Measurements from ENCODE around the gene SPIRE2.
"Not testable (repeated sequence)": the region's sequence is repeated elsewhere in the genome, so short reads cannot be mapped to it uniquely, and the experiment has no call there.

Gene SPIRE2, protein sequence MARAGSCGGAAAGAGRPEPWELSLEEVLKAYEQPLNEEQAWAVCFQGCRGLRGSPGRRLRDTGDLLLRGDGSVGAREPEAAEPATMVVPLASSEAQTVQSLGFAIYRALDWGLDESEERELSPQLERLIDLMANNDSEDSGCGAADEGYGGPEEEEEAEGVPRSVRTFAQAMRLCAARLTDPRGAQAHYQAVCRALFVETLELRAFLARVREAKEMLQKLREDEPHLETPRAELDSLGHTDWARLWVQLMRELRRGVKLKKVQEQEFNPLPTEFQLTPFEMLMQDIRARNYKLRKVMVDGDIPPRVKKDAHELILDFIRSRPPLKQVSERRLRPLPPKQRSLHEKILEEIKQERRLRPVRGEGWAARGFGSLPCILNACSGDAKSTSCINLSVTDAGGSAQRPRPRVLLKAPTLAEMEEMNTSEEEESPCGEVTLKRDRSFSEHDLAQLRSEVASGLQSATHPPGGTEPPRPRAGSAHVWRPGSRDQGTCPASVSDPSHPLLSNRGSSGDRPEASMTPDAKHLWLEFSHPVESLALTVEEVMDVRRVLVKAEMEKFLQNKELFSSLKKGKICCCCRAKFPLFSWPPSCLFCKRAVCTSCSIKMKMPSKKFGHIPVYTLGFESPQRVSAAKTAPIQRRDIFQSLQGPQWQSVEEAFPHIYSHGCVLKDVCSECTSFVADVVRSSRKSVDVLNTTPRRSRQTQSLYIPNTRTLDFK

DNA sequence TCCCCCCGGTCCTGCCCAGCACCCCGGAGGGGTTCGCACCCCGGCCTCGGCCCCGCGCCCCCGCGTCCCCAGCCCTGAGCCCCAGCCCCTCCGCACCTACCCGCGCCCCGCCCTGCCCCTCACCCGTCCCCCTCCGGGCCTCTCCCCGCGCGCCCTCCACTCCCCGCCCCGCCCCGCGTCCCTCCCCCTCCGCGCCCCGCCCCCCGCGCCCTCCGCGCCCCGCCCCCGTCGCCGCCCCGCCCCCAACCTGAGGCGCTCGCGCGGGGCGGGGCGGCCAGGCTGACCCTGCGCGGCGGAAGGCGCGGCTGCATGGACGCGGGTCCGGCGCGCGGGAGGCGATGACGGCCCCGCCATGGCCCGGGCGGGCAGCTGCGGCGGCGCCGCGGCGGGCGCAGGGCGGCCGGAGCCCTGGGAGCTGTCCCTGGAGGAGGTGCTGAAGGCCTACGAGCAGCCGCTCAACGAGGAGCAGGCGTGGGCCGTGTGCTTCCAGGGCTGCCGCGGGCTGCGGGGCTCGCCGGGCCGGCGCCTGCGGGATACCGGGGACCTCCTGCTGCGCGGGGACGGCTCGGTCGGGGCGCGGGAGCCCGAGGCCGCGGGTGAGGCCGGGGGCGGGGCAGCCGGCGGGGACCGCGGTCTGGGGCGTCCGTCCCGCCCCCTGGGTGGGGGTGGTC is at the start of gene SPIRE2:
Gene SPIRE2 (plus strand): TSS at position 277 of the 671 bp plus-strand sequence. CDS start 76 bp downstream, at position 353.
- TF ChIP-seq CTCF (IDR thresholded peaks at IDR 0.05; ENCODE audit: low read depth, low read length): no peak
- H3K4me3 ChIP-seq (ENCODE audit: low read depth, low read length): peak within 1 kb of the TSS; percentile 66
- H3K27ac ChIP-seq: peak within 1 kb of the TSS; percentile 74
- H3K9me3 ChIP-seq (ENCODE audit: severe bottlenecking): no peaks in the 10 kb centered on the region
- DNase-seq: peak; percentile 52
- no peaks in the 10 kb centered on the region for H3K36me3 ChIP-seq
- H3K27me3 ChIP-seq (ENCODE audit: insufficient read depth, low read depth, severe bottlenecking): no peaks in the 10 kb centered on the region

DNA sequence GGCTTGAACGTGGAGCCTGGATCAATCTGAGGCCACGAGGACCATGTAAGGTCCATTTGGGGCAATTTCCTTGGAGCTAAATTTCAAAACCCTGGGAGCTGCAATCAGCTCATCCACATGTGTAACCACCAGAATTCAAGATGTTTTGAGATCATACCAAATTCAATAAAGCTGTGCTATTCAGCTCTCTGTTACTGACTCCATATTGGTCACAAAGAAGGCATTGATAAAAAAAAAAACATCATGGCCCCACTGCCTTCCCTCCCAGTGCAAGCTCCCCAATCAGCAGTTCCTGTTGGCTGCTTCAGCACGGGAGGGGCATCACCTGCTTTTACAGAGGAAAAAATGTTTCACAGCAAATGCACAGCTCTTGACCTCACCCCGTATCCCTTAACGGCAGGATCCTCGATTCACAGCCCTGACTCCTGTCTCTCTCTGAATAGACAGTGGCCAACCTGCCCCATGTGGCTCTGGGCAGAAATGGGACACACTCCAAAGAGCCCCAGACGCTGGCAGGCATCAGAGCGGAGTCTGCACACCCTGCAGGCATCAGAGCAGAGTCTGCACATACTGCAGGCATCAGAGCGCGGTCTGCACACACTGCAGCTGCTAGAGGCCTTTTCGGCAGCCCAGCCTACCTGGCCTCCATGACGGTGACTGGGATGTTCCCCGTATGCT is 48.9 kb upstream of the SPIRE2 start:
- Histone ChIP-seq H3K9me3 (ENCODE audit: severe bottlenecking) (no peaks in the 10 kb centered on the region), H3K36me3 (peaks cover 29% of the 10 kb centered on the region), H3K27me3 (ENCODE audit: insufficient read depth, low read depth, severe bottlenecking) (no peaks in the 10 kb centered on the region), H3K27ac (no peak overlapping the region), H3K4me3 (ENCODE audit: low read depth, low read length) (no peak overlapping the region)
- no peak for DNase-seq
- no peak for TF ChIP-seq CTCF (IDR thresholded peaks at IDR 0.05; ENCODE audit: low read depth, low read length)

- DNase-seq: no peak
- Histone ChIP-seq H3K27ac (no peak overlapping the region), H3K9me3 (ENCODE audit: severe bottlenecking) (no peaks in the 10 kb centered on the region), H3K36me3 (peaks cover 29% of the 10 kb centered on the region), H3K27me3 (ENCODE audit: insufficient read depth, low read depth, severe bottlenecking) (no peaks in the 10 kb centered on the region), H3K4me3 (ENCODE audit: low read depth, low read length) (no peak overlapping the region)
- no peak for TF ChIP-seq CTCF (IDR thresholded peaks at IDR 0.05; ENCODE audit: low read depth, low read length)
Observed at GRCh38 chr16:89779909-89780305, 48.4 kb upstream of the SPIRE2 start.

DNA sequence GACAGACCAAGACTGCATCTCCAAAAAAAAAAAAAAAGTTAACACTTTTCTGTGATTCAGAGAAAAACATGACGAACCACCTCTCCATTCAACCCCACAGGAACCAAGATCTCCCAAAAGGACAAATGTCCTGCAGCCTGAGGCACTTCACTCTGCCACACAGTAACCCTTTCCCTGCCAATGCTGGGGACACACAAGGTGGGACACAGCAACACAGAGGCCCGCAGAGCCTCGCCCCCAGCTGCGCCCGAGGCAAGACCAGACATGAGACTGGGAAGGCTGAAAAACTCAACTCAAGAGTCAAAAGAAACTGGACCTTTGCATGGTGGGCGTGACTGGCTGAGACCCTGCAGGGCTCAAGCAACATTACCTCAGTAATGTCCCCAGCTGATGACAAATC is 45.8 kb upstream of the SPIRE2 start:
- DNase-seq: no peak
- Histone ChIP-seq H3K36me3 (peaks cover 35% of the 10 kb centered on the region), H3K27ac (no peak overlapping the region), H3K4me3 (ENCODE audit: low read depth, low read length) (no peak overlapping the region), H3K9me3 (ENCODE audit: severe bottlenecking) (no peaks in the 10 kb centered on the region), H3K27me3 (ENCODE audit: insufficient read depth, low read depth, severe bottlenecking) (no peaks in the 10 kb centered on the region)
- no peak for TF ChIP-seq CTCF (IDR thresholded peaks at IDR 0.05; ENCODE audit: low read depth, low read length)

DNA sequence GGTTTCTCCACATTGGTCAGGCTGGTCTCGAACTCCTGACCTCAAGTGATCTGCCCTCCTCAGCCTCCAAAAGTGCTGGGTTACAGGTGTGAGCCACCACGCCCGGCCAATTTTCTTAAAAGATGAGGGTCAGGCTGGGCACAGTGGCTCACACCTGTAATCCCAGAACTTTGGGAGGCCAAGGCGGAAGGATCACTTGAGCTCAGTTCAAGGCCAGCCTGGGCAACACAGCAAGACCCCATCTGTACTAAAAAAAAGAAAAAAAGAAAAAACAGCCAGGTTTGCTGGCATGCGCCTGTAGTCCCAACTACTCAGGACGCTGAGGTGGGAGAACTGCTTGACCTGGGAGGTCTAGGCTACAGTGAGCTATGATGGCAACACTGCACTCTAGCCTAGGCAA is 44.3 kb upstream of the SPIRE2 start:
- H3K9me3 ChIP-seq (ENCODE audit: severe bottlenecking); H3K27ac ChIP-seq; H3K27me3 ChIP-seq (ENCODE audit: insufficient read depth, low read depth, severe bottlenecking); H3K4me3 ChIP-seq (ENCODE audit: low read depth, low read length); DNase-seq: not testable (repeated sequence)
- peaks cover 39% of the 10 kb centered on the region for H3K36me3 ChIP-seq
